ENCODE measurements around the gene OR1I1.
"Not testable (repeated sequence)": the region's sequence is repeated elsewhere in the genome, so short reads cannot be mapped to it uniquely, and the experiment has no call there.

The OR1I1 gene

GRCh38 chr19:15048885-15049541, 33.0 kb upstream of the OR1I1 start, which contains the start of gene CASP14:
TSS of gene CASP14 (plus strand) at chr19:15049480. CDS start at chr19:15052252, 2,772 bp downstream.
- H3K36me3 ChIP-seq: no peaks in the 10 kb centered on the region
- H3K4me1 ChIP-seq: no peaks in the 10 kb centered on the region
- no peak within 1 kb of the TSS for H3K4me3 ChIP-seq
- no peaks in the 10 kb centered on the region for H3K27me3 ChIP-seq
- H3K9ac ChIP-seq: no peak within 1 kb of the TSS
- H3K4me2 ChIP-seq: no peak within 1 kb of the TSS
- no peak for TF ChIP-seq Cebpa-rat (IDR thresholded peaks at IDR 0.05)
- no peaks in the 10 kb centered on the region for H4K20me1 ChIP-seq
- no peaks in the 10 kb centered on the region for H3K9me3 ChIP-seq (replicated peaks in 1 of 11)
- H3K27ac ChIP-seq: no peak within 1 kb of the TSS

GRCh38 chr19:15050639-15051038, 31.4 kb upstream of the OR1I1 start:
- H4K20me1 ChIP-seq: no peaks in the 10 kb centered on the region
- no peaks in the 10 kb centered on the region for H3K9me3 ChIP-seq (replicated peaks in 1 of 11)
- no peaks in the 10 kb centered on the region for H3K27me3 ChIP-seq
- TF ChIP-seq Cebpa-rat (IDR thresholded peaks at IDR 0.05): no peak
- H3K4me3 ChIP-seq: no peak overlapping the region
- H3K36me3 ChIP-seq: no peaks in the 10 kb centered on the region
- H3K4me2 ChIP-seq: no peak overlapping the region
- H3K9ac ChIP-seq: no peak overlapping the region
- H3K27ac ChIP-seq: no peak overlapping the region
- H3K4me1 ChIP-seq: no peaks in the 10 kb centered on the region

- Histone ChIP-seq H3K36me3 (no peaks in the 10 kb centered on the region), H3K9ac (no peak overlapping the region), H4K20me1 (no peaks in the 10 kb centered on the region), H3K27ac (no peak overlapping the region), H3K27me3 (no peaks in the 10 kb centered on the region), H3K9me3 (replicated peaks in 1 of 11) (peaks cover 0 to 12% (median 5%) of the 10 kb centered on the region in 11 experiments; a peak in 4 of 22 replicates), H3K4me3 (no peak overlapping the region), H3K4me2 (no peak overlapping the region), H3K4me1 (no peaks in the 10 kb centered on the region)
- TF ChIP-seq Cebpa-rat (IDR thresholded peaks at IDR 0.05): no peak
Observed at GRCh38 chr19:15062036-15062435, 20.0 kb upstream of the OR1I1 start.

- H3K9ac ChIP-seq; H3K36me3 ChIP-seq; H3K9me3 ChIP-seq (replicated peaks in 1 of 11); H3K4me1 ChIP-seq; H3K27ac ChIP-seq; H4K20me1 ChIP-seq; H3K4me3 ChIP-seq; H3K4me2 ChIP-seq; H3K27me3 ChIP-seq: not testable (repeated sequence)
Observed at GRCh38 chr19:15070386-15070785, 11.6 kb upstream of the OR1I1 start.

GRCh38 chr19:15072930-15073647, 8.9 kb upstream of the OR1I1 start:
- Histone ChIP-seq H3K27ac (no peak overlapping the region), H3K4me1 (no peaks in the 10 kb centered on the region), H3K36me3 (no peaks in the 10 kb centered on the region), H4K20me1 (no peaks in the 10 kb centered on the region), H3K9me3 (replicated peaks in 1 of 11) (no peaks in the 10 kb centered on the region), H3K4me2 (no peak overlapping the region), H3K9ac (no peak overlapping the region), H3K4me3 (no peak overlapping the region), H3K27me3 (no peaks in the 10 kb centered on the region)
- TF ChIP-seq Cebpa-rat (IDR thresholded peaks at IDR 0.05): no peak

- H4K20me1 ChIP-seq: no peaks in the 10 kb centered on the region
- H3K27me3 ChIP-seq: no peaks in the 10 kb centered on the region
- no peak overlapping the region for H3K9ac ChIP-seq
- no peak overlapping the region for H3K27ac ChIP-seq
- H3K9me3 ChIP-seq (replicated peaks in 1 of 11): no peaks in the 10 kb centered on the region
- no peak overlapping the region for H3K4me2 ChIP-seq
- H3K36me3 ChIP-seq: no peaks in the 10 kb centered on the region
- no peak for TF ChIP-seq Cebpa-rat (IDR thresholded peaks at IDR 0.05)
- H3K4me3 ChIP-seq: no peak overlapping the region
- no peaks in the 10 kb centered on the region for H3K4me1 ChIP-seq
Observed at GRCh38 chr19:15074371-15074770, 7.6 kb upstream of the OR1I1 start.

GRCh38 chr19:15075806-15076205, 6.2 kb upstream of the OR1I1 start:
- Histone ChIP-seq H4K20me1 (no peaks in the 10 kb centered on the region), H3K36me3 (no peaks in the 10 kb centered on the region), H3K9ac (no peak overlapping the region), H3K9me3 (replicated peaks in 1 of 11) (no peaks in the 10 kb centered on the region), H3K4me3 (no peak overlapping the region), H3K27me3 (no peaks in the 10 kb centered on the region), H3K4me2 (no peak overlapping the region), H3K27ac (no peak overlapping the region), H3K4me1 (no peaks in the 10 kb centered on the region)
- TF ChIP-seq Cebpa-rat (IDR thresholded peaks at IDR 0.05): no peak

- not testable (repeated sequence) for H3K9me3 ChIP-seq (replicated peaks in 1 of 11); H3K36me3 ChIP-seq; H3K4me2 ChIP-seq; H3K27ac ChIP-seq; H3K9ac ChIP-seq; H4K20me1 ChIP-seq; H3K4me3 ChIP-seq; H3K4me1 ChIP-seq; H3K27me3 ChIP-seq
Observed at GRCh38 chr19:15080002-15080401, 2.0 kb upstream of the OR1I1 start.

- no peak overlapping the region for H3K4me2 ChIP-seq
- H3K27me3 ChIP-seq: no peaks in the 10 kb centered on the region
- no peaks in the 10 kb centered on the region for H3K36me3 ChIP-seq
- no peaks in the 10 kb centered on the region for H4K20me1 ChIP-seq
- no peak overlapping the region for H3K27ac ChIP-seq
- no peaks in the 10 kb centered on the region for H3K9me3 ChIP-seq (replicated peaks in 1 of 11)
- no peak overlapping the region for H3K4me3 ChIP-seq
- no peak for TF ChIP-seq Cebpa-rat (IDR thresholded peaks at IDR 0.05)
- peaks cover 0 to 3% (median 0%) of the 10 kb centered on the region in 10 experiments; a peak in 1 of 20 replicates for H3K4me1 ChIP-seq
- H3K9ac ChIP-seq: no peak overlapping the region
Observed at GRCh38 chr19:15087182-15087581, 5.2 kb downstream of the OR1I1 start.

All from BLaER1 treated with 17β-estradiol and CSF1 and Interleukin-3, amounts not matched to agents 10 nM and 100 nM (cell line).